ENCODE data around the gene CEP104.

CEP104 gene

DNA sequence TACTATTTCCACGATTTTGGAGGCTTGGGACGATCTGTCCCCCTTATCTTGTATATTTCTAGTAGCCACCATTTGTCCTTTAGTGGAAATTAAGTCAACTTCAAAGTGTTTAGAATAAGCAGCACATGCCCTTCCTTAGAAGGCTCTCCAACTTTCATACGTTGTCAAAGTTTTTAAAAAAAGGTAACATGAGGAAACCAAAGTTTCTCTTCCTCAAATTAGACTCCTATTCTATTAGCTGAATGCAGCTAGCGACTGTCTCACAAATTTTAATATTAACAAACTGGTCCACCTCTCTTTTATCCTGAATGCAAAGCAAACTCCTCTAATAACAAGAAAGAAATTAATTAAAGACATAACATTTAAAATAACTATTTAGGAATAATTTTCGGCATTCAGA lies 36.2 kb upstream of the CEP104 start:
- TF ChIP-seq, protein P1, sequence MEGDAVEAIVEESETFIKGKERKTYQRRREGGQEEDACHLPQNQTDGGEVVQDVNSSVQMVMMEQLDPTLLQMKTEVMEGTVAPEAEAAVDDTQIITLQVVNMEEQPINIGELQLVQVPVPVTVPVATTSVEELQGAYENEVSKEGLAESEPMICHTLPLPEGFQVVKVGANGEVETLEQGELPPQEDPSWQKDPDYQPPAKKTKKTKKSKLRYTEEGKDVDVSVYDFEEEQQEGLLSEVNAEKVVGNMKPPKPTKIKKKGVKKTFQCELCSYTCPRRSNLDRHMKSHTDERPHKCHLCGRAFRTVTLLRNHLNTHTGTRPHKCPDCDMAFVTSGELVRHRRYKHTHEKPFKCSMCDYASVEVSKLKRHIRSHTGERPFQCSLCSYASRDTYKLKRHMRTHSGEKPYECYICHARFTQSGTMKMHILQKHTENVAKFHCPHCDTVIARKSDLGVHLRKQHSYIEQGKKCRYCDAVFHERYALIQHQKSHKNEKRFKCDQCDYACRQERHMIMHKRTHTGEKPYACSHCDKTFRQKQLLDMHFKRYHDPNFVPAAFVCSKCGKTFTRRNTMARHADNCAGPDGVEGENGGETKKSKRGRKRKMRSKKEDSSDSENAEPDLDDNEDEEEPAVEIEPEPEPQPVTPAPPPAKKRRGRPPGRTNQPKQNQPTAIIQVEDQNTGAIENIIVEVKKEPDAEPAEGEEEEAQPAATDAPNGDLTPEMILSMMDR (IDR thresholded peaks at IDR 0.05; ENCODE audit: insufficient read depth, missing control alignments), result no peak
- FAIRE-seq (no peak), DNase-seq (ENCODE audit: insufficient read length, low spot score) (no peak)

DNA sequence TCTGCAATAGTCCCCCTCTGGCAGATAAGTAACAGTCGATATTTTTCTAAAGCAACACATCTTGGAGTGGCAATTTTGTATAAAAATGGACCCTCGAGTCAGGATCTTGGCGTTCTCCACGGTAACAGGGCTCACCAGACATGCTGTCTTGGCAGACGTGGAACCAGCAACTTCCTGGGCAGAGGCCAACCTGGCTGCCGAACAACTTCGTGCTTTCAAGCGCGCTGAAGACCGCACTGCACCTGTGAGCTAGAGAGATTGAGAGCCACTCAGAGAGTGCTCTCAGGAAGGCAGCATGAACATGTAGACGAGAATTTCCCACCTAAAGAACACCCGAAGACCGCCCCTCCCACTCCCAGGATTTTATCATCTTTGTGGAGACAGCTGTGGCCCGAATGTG lies 35.7 kb upstream of the CEP104 start:
- TF ChIP-seq, protein P1 (IDR thresholded peaks at IDR 0.05; ENCODE audit: insufficient read depth, missing control alignments), result no peak
- DNase-seq (ENCODE audit: insufficient read length, low spot score) (no peak), FAIRE-seq (no peak)

DNA sequence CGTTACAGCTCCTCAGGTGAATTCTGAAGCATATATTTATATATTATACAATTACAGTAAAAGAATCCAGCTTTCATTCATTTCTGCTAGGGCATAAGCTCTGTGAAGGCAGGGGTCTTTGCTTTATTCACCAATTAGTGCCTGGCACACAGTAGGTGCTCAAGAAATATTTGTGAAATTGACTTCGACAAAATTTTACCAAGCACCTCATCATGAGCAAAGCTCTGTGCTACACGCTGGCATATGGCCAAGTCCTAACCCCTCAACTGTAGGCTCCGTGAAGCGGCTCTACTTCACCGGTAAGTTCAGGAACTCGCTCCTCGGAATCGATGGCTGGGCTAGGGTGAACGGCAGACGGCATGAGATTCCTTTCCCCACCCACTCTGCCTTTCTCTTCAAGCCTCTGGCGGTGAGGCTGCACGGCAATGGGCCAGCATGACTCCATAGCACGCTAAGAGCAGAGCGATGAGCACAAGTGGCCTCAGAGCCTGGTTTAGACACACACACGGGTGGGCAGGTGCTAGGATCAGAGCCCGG lies 34.4 kb upstream of the CEP104 start:
- no peak for DNase-seq (ENCODE audit: insufficient read length, low spot score)
- TF ChIP-seq, protein P1 (IDR thresholded peaks at IDR 0.05; ENCODE audit: insufficient read depth, missing control alignments), result no peak
- no peak for FAIRE-seq

DNA sequence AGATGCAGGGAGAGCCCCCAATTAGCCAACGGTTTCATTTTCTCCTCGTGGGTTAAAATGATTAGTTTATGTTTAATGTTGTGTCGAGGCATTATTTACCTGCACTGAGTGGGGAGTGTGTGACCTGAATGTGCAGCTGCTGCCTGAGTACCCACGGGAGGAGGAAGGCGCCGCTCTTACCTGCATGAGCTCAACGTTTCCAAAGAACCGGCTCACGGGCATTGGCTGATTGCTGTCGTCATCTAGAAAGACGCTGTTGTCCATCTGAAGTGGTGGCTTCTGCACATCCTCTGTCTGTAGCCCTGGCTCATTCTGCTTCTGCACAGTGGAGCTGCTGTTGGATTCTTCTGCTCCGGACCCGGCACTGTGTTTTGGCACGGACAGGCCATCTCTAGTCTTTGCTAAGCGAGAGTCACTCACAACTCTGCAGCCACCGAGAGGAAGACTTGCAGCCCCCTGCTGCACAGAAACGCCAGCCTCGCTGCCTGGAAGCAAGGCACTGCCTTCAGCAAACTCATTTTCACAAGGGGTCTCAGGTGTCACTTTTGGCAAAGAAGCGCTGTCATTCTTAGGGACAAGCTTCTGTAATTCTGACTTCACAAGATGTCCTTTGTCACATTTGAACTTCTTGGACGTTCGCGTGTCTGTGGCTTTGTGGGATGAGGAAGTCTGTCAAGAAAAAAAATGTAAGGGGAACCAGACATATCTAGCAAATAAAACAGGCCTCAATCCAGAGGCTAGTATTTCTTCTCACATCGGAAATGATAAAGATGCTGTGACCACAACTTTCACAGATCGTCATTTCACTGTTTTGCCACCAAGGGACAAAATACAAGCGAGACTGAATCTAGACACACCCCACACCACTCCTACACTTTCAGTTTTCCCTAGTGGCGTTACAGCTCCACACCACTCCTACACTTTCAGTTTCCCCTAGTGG lies 33.6 kb upstream of the CEP104 start:
- FAIRE-seq (no peak), DNase-seq (ENCODE audit: insufficient read length, low spot score) (no peak)
- TF ChIP-seq, protein P1 (IDR thresholded peaks at IDR 0.05; ENCODE audit: insufficient read depth, missing control alignments), result no peak

DNA sequence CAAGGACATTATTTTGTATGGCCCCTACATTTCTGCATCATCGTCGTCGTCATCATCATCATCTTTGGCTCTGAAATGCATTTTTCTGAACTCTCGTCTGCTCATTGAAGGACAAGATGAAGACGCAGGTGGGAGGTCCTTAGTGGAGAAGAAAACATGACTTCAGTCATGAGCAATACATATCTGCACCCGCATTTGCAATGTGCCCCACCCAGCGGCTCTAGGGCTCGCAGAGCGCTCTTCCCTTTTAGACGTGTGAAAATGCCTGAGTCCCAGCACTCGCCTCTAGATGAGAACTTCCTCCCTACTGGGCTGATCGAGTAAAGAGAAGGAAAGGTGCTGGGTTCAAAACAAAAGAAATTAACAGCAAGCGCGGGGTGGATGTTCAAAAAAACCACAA lies 32.9 kb upstream of the CEP104 start:
- DNase-seq (ENCODE audit: insufficient read length, low spot score) (no peak), FAIRE-seq (no peak)
- TF ChIP-seq, protein P1 (IDR thresholded peaks at IDR 0.05; ENCODE audit: insufficient read depth, missing control alignments), result no peak

DNA sequence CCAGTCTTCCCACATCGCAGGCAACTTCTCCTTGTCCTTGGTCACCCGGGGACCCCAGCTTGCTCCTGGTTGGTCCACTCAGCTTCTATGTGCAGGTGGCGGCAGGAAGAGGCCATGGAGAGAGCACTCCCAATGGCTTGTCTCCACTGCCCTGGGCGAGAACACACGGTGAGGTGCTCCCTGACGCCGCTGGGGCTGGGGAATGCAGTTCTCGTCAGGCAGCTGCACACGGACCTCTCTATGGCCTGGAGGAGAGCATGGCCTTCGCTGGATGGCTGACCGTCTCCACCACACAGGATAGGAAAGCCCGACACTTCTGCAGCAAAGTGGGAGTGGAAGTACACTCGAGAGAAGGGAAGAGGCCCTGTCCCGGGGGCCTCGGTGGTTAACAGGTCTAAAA lies 31.3 kb upstream of the CEP104 start:
- TF ChIP-seq, protein P1 (IDR thresholded peaks at IDR 0.05; ENCODE audit: insufficient read depth, missing control alignments), result no peak
- DNase-seq (ENCODE audit: insufficient read length, low spot score), result no peak
- no peak for FAIRE-seq

DNA sequence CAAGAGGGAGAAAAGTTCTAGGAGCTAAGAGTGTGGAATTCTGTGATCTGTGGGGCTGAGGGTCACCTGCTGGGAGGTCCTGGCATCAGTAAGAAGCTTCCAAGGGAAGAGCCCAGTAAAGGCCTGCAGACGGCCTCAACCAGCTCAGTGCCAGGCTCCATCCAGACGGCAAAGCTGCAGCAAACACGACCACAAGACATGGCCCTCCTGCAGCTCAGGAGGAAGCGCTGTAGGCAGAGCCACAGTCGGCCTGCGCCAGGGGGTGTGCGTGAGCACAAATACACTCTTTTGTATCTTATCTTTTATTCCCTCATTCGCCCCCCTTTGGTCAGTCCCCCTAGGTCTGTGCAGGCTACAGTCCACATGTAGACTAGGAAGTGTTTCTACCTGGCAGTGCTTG lies 29.7 kb upstream of the CEP104 start:
- FAIRE-seq (no peak), DNase-seq (ENCODE audit: insufficient read length, low spot score) (no peak)
- TF ChIP-seq, protein P1 (IDR thresholded peaks at IDR 0.05; ENCODE audit: insufficient read depth, missing control alignments), result no peak

Data from D721Med (cell line).